Thyroid gland (tissue), 4 donors: Measurements from ENCODE around the gene NPW. TPM values are rescaled to one million over a fixed set of nuclear protein-coding genes. Genes with fewer than 3 reads are reported as not detected.

Experiments used
- DNase-seq, 2 donors: peaks; one replicate each; pipeline ENCODE4 v3.0.0-alpha.2; 2019
- H3K27ac ChIP-seq, 3 donors: fragments of 200-600 bp; sonication (generic); 1 replicate in 2 of 3; 2 replicates in 1 of 3; pipeline ENCODE4 v1.5.1; 2016 to 2019; ENCODE audit warnings: mild to moderate bottlenecking in 1 of 3, moderate library complexity in 1 of 3
- H3K27me3 ChIP-seq: fragments of 200-600 bp; sonication (generic); one replicate; pipeline ENCODE4 v1.5.1; 2019
- H3K36me3 ChIP-seq, 2 donors: fragments of 200-600 bp; sonication (generic); one replicate each; pipeline ENCODE4 v1.5.1; 2016 to 2019
- H3K4me1 ChIP-seq, 2 donors: fragments of 200-600 bp; sonication (generic); one replicate each; pipeline ENCODE4 v1.5.1; 2017 to 2019
- H3K4me3 ChIP-seq, 3 donors: fragments of 200-600 bp; sonication (generic); replicated peaks in 1 of 3; 1 replicate in 2 of 3; 2 replicates in 1 of 3; pipeline ENCODE4 v1.5.1; 2016; ENCODE audit warnings: mild to moderate bottlenecking in 1 of 3
- H3K9me3 ChIP-seq: fragments of 200-600 bp; sonication (generic); one replicate; pipeline ENCODE4 v1.5.1; 2017
- POLR2A ChIP-seq, 2 donors: fragments of 450-650 bp; IDR thresholded peaks; one replicate each; pipeline ENCODE4 v1.6.1; 2017; ENCODE audit warnings: antibody characterized with exemption in 2 of 2, mild to moderate bottlenecking in 2 of 2, moderate library complexity in 1 of 2
- WGBS, 2 donors: methylation state at CpG; one replicate each; pipeline ENCODE4 v1.1.5; 2017; 5-methylcytosine and 5-hydroxymethylcytosine counted together
- intact Hi-C: fragments of 100-400 bp; cut with DNase I; formaldehyde crosslinking; loops from one replicate; pipeline ENCODE4 v1.15.1; 2023
- total RNA-seq, 4 donors: library from RNA; depleted of rRNA; stranded (reverse); fragments of >200 nt; gene quantifications; one replicate each; pipeline ENCODE4 v1.2.3, GENCODE V29; 2016
- TF ChIP-seq, protein P1 (sequence below), 6 experiments: fragments of 200-600 bp in 3 of 6; fragments of 450-650 bp in 3 of 6; sonication (generic) in 3 of 6; IDR thresholded peaks; one replicate each; pipeline ENCODE4 v1.5.1; 2016 to 2019; ENCODE audit warnings: antibody characterized with exemption in 6 of 6, mild to moderate bottlenecking in 2 of 6, inconsistent platforms in 1 of 6, moderate library complexity in 1 of 6

The NPW gene
- total RNA-seq, 4 donors from 2014 or later, result 0.54 to 0.63 TPM; not detected in 2

DNA sequence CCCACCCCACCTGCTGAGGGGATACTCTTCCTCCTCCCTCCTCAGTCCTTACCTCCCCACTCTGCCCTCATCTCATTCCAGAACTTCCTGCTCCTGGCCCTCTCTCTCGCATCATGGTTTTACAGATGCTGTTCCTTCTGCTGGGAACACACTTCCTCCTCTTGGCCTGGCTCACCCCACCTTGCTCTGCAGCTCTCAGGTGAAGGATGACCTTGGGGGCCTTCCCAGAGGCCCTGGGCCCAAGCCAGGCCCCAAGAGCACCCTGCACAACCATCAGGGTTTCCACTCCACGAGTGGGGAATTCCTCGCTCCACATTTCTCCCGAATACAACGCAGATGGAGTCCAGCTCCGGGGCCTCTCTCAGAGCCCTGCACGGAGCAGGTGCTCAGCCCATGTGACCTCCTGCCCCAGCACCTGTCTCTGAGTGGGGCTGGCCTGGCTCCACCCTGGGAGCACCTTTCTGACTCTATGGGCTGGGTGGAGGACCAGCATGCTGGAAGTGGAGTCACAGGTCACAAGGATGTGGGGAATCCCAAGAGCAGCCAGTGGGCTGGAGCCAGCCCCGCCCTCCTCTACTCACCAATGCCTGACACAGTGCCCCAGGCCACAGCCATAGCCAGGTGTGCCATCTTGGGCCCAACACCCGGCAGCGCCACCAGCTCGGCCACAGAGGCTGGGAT lies 23.5 kb downstream of the NPW start:
- 72 to 89% methylated on average over 11 of the region's 11 CpGs for WGBS, 2 donors
- intact Hi-C loops, result no loop called here
- H3K4me1 ChIP-seq, result peaks cover 38 to 74% of the 10 kb centered on the region in 2 donors
- DNase-seq, result peak; percentile 55 to 56
- H3K27me3 ChIP-seq, result no peaks in the 10 kb centered on the region
- H3K4me3 ChIP-seq, result no peak overlapping the region
- no peaks in the 10 kb centered on the region for H3K36me3 ChIP-seq
- H3K9me3 ChIP-seq, result no peaks in the 10 kb centered on the region
- TF ChIP-seq, protein P1, sequence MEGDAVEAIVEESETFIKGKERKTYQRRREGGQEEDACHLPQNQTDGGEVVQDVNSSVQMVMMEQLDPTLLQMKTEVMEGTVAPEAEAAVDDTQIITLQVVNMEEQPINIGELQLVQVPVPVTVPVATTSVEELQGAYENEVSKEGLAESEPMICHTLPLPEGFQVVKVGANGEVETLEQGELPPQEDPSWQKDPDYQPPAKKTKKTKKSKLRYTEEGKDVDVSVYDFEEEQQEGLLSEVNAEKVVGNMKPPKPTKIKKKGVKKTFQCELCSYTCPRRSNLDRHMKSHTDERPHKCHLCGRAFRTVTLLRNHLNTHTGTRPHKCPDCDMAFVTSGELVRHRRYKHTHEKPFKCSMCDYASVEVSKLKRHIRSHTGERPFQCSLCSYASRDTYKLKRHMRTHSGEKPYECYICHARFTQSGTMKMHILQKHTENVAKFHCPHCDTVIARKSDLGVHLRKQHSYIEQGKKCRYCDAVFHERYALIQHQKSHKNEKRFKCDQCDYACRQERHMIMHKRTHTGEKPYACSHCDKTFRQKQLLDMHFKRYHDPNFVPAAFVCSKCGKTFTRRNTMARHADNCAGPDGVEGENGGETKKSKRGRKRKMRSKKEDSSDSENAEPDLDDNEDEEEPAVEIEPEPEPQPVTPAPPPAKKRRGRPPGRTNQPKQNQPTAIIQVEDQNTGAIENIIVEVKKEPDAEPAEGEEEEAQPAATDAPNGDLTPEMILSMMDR (IDR thresholded peaks at IDR 0.05), result no peak
- no peak for TF ChIP-seq POLR2A (IDR thresholded peaks at IDR 0.05)
- peak overlapping the region; percentile 54 to 97 (median 82) for H3K27ac ChIP-seq

GRCh38 chr16:2043667-2044451 lies 24.3 kb downstream of the NPW start:
- 78 to 95% methylated on average over 12 to 16 of the region's 26 CpGs for WGBS, 2 donors

DNA sequence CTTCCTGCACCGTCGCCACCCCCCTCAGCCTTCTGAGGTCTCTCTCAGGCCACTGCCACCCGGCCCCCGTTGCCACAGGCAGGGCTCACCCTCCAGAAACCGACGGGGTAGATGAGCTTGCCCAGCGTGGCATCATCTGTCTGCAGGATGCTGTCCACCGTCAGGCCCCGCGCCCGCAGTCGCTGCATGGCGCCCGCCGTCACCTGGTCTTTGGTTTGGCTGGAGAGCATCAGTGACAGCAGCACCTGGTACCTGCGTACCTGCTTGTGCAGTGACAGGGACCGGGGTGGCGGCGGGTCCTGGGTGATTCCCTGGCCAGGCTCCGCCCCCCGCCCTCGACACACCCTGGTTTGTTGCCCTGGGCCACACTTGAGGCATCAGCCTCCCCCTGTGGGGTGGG lies 25.0 kb downstream of the NPW start:
- H3K36me3 ChIP-seq, result no peaks in the 10 kb centered on the region
- H3K27me3 ChIP-seq, result no peaks in the 10 kb centered on the region
- DNase-seq, result no peak
- peaks cover 45 to 70% of the 10 kb centered on the region in 2 donors for H3K4me1 ChIP-seq
- H3K9me3 ChIP-seq, result no peaks in the 10 kb centered on the region
- WGBS, 2 donors, result 85 to 93% methylated on average over 3 to 22 of the region's 22 CpGs
- H3K27ac ChIP-seq, result peak overlapping the region in 2 of 3 donors; percentile 5 to 82
- H3K4me3 ChIP-seq, result no peak overlapping the region
- TF ChIP-seq POLR2A (IDR thresholded peaks at IDR 0.05), result no peak
- TF ChIP-seq, protein P1 (IDR thresholded peaks at IDR 0.05), result no peak
- intact Hi-C loops, result loop anchor here (2.0 kb wide), 1 partner anchor 18 kb away; the partner anchor contains the start of gene NHERF2

More at GRCh38 chr16:2043667-2044451, 24.3 kb downstream of the NPW start:
- Histone ChIP-seq H3K27ac (peak overlapping the region in 2 of 3 donors; percentile 82 to 97), H3K27me3 (no peaks in the 10 kb centered on the region), H3K9me3 (no peaks in the 10 kb centered on the region), H3K4me3 (no peak overlapping the region), H3K4me1 (peaks cover 45 to 73% of the 10 kb centered on the region in 2 donors), H3K36me3 (no peaks in the 10 kb centered on the region)
- DNase-seq, result peak in 1 of 2 donors; percentile 56
- no peak for TF ChIP-seq POLR2A (IDR thresholded peaks at IDR 0.05)
- TF ChIP-seq, protein P1 (IDR thresholded peaks at IDR 0.05), result no peak
- intact Hi-C loops, result loop anchor here (2.0 kb wide), 1 partner anchor 17 kb away; the partner anchor contains the start of gene NHERF2

- 90% methylated on average over 12 to 21 of the region's 21 CpGs for WGBS, 2 donors
- Histone ChIP-seq H3K4me1 (peaks cover 36 to 53% of the 10 kb centered on the region in 2 donors), H3K4me3 (no peak overlapping the region), H3K27ac (peak overlapping the region in 2 of 3 donors; percentile 66 to 77), H3K27me3 (no peaks in the 10 kb centered on the region), H3K9me3 (no peaks in the 10 kb centered on the region), H3K36me3 (peaks cover 0 to 5% of the 10 kb centered on the region in 2 donors)
- no peak for TF ChIP-seq POLR2A (IDR thresholded peaks at IDR 0.05)
- TF ChIP-seq, protein P1 (IDR thresholded peaks at IDR 0.05), result no peak
- intact Hi-C loops, result loop anchor here (2.0 kb wide), 1 partner anchor 19 kb away; the partner anchor contains the start of gene NHERF2
- no peak for DNase-seq
Observed at GRCh38 chr16:2045965-2046892, 26.6 kb downstream of the NPW start.
